ENCODE measurements around the gene CAMK1D. TPM values are rescaled to one million over a fixed set of nuclear protein-coding genes. Genes with fewer than 3 reads are reported as not detected.

Gene CAMK1D
- total and polyA plus RNA-seq, 10 of the 15 experiments (the other 5 are each of a cell fraction or from before 2014, with no cell fraction given): 2.1 to 35.5 (median 14.7) TPM

GRCh38 chr10:12675186-12675585 lies 325.8 kb downstream of the CAMK1D start:
- no peak for FAIRE-seq
- no peaks in the 10 kb centered on the region; the same call in 2 of the 3 replicates for H3K9me3 ChIP-seq (replicated peaks; ENCODE audit: control insufficient read depth, insufficient read depth, low read length)
- H3K27me3 ChIP-seq (replicated peaks in 1 of 2; ENCODE audit: control insufficient read depth in 2 of 2, insufficient read depth in 2 of 2, low read length in 1 of 2): no peaks in the 10 kb centered on the region
- no peak for ATAC-seq
- intact Hi-C loops (cut with micrococcal nuclease; ENCODE audit: unreplicated experiment) (no loop called here), in situ Hi-C loops (cut with MboI) (no loop called here)
- CTCF ChIA-PET: interaction anchor here (1.2 kb wide), 1 partner anchor 14 kb away, joined by 3 read pairs; no protein-coding TSS in a partner anchor
- no peak for DNase-seq (ENCODE audit: low read depth, low spot score)
- no peak overlapping the region for H3K27ac ChIP-seq (ENCODE audit: control insufficient read depth, insufficient read depth)
- POLR2A ChIA-PET: no interaction called here
- no peak overlapping the region for H3K4me3 ChIP-seq
- TF ChIP-seq PAX8 (IDR thresholded peaks at IDR 0.05): no peak
- no peak for TF ChIP-seq FOS (IDR thresholded peaks at IDR 0.05; ENCODE audit: borderline replicate concordance, extremely low read depth, insufficient read length)
- no peak for TF ChIP-seq SKIL (IDR thresholded peaks at IDR 0.05; ENCODE audit: low read depth, poor library complexity, severe bottlenecking)
- TF ChIP-seq NFYA (IDR thresholded peaks at IDR 0.05; ENCODE audit: borderline replicate concordance, low read depth, low read length): no peak
- no peak for TF ChIP-seq USF2 (IDR thresholded peaks at IDR 0.05; ENCODE audit: borderline replicate concordance, low read depth, low read length)
- TF ChIP-seq NKRF (conservative IDR thresholded peaks at IDR 0.05): no peak
- TF ChIP-seq ETV6 (conservative IDR thresholded peaks at IDR 0.05 in 1 of 2, IDR thresholded peaks at IDR 0.05 in 1 of 2; ENCODE audit: borderline replicate concordance in 1 of 2, low read depth in 1 of 2): no peak
- TF ChIP-seq SPI1 (IDR thresholded peaks at IDR 0.05; ENCODE audit: borderline replicate concordance, insufficient read depth, low read depth, low read length): no peak
- TF ChIP-seq SIX5 (IDR thresholded peaks at IDR 0.05; ENCODE audit: low read depth, low read length, severe bottlenecking): no peak
- no peak for TF ChIP-seq BACH1 (IDR thresholded peaks at IDR 0.05; ENCODE audit: borderline replicate concordance)
- TF ChIP-seq ZNF384 (IDR thresholded peaks at IDR 0.05; ENCODE audit: borderline replicate concordance, low read depth, low read length): no peak
- TF ChIP-seq ATF2 (IDR thresholded peaks at IDR 0.05; ENCODE audit: low read length): no peak
- H3K36me3 ChIP-seq (ENCODE audit: control insufficient read depth in 2 of 2, insufficient read depth in 2 of 2, low read length in 1 of 2): peaks cover 0 to 2% of the 10 kb centered on the region in 2 experiments; a peak in 2 of 4 replicates
- SMC1A ChIA-PET (ENCODE audit: uncharacterized antibody, unreplicated experiment): interaction anchor here (0.8 kb wide), 1 partner anchor 14 kb away, joined by 3 read pairs; no protein-coding TSS in a partner anchor
- no peaks in the 10 kb centered on the region for H4K20me1 ChIP-seq (ENCODE audit: control insufficient read depth, insufficient read depth)
- no peaks in the 10 kb centered on the region for H3K4me1 ChIP-seq (ENCODE audit: control insufficient read depth, insufficient read depth, low read length)
- no peaks in the 10 kb centered on the region for H3K79me2 ChIP-seq (ENCODE audit: control insufficient read depth, insufficient read depth, low read length)
- H2AFZ ChIP-seq (ENCODE audit: control insufficient read depth, low read depth, low read length): no peak overlapping the region
- BruUV-seq (replicated peaks): no TSS peak
- no peak overlapping the region for H3K9ac ChIP-seq (ENCODE audit: control insufficient read depth, insufficient read depth, low read length)
- RAD21 ChIA-PET (ENCODE audit: unreplicated experiment): interaction anchor here (0.7 to 0.8 kb wide), 2 partner anchors 14 to 411 kb away, joined by 3 read pairs; no protein-coding TSS in a partner anchor
- H3K4me2 ChIP-seq (ENCODE audit: control insufficient read depth, insufficient read depth): no peak overlapping the region

All from GM12878 (cell line).